Stimulated activated CD4-positive, alpha-beta T cell treated with anti-CD3 and anti-CD28 coated beads, Interleukin-1b, Interleukin-23, amount 100 ng/mL, for 4 hours (primary cell): ENCODE measurements around the gene PRMT7.

ENCODE experiments used
- DNase-seq, 2 donors: peaks; one replicate each; pipeline ENCODE4 v3.0.0-alpha.2; 2020; ENCODE audit warnings: low read depth in 2 of 2

PRMT7 gene

DNA sequence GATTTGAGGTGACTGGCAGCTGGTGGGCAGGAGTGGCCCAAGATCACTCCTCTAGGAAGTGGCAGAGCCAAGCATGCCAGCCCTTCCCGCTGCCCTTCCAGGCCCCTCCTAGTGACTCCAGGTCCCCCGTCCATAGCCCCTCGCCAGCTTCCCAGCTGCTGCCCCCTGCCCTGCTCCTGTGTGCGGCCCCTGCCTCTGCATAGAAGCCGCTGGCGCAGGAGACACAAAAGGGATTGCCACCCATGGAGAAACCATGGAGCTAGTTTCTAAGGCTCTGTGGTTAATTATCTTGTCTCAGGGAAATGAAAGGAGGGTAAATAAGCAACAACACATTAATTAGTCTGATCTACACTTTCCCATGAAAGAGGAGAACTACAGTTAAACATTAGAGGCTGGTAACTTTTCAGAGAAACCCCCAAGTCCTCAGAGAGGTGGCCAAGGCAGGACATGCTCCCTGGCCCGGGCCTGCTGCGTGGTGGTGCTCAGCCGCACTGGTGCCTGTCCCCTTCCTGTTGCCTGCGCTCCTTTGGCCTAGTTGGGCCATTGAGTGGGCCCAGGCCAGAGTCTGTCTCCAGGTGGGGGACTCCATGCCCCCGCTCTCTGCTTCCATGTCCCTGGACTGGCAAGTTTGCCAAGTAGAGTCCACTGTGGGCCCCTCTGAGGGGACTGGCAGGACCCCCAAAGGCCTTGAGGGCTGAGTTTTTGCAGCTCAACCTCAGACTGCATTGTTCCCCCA is 65.2 kb downstream of the PRMT7 start:
- DNase-seq = no peak

DNA sequence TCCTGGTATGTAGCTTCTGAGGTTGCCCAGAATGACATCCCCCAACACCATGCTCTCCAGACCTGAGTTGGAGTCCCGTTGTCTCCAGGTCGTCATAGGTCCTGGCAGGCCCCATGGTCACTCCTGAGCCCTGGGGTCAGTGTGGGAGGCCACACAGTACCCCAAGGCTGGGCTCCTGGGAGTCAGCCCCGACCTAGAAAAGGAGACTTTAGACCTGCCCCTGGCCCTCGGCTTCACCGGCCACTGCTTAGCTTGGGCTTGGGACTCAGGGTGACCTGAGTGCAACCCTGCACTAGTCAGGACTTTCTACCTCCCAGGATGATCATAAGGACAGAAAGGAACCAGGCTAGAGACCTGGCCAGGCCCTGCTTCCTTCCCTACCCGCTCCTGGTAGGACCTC is 65.8 kb downstream of the PRMT7 start:
- DNase-seq = no peak

DNA sequence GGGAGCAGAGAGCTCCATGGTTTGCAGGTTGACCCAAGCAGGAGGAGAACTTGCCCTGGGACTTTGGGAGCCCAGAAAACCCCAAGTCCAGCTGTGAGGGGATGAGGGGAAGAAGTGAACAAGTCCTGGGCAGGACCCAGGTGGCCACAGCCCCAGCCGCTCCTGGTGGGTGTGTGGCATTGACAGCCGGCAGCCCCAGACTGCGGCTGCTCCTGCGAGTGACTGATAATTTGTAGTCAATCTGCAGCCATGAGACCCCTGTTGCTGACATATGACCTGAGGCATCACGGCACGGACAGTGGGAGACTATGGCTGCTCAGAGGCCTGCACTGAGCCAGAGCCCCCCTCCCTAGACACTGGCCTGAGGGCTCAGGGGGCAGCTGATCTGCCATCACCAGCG is 66.4 kb downstream of the PRMT7 start:
- no peak for DNase-seq

DNA sequence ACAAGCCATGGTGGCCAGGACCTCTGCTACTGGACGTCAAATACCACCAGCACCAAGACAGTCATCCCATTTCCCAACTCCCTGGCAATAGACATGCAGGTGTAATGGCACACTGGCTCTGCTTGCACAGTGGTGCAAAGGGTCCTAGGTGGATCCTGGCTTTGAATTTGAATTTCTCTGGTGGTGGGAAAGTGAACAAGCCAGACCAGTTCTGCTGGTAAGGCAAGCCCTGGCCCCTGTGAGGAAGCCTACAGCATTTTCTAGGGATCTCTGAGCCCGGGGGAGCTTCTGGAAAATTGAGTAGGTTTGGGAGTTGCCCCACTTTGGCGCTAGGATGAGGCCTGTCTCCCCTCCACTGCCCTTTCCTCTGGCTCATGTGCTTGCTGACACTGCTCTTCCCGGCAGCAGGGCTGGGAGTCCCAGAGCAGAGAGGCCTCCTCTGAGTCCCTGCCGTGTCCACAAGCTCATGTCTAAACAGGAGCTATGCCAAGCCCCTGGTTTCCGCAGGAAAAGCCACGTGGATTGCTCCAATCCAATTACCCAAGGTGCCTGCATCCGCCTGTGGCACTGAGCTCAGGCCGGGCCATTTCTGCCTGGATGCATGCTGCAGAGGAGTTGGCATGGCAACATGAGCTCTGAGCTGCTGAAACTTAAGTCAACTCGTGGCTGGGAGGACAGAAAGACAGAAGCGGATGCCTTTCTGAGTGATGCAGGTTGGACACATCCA is 67.0 kb downstream of the PRMT7 start:
- DNase-seq = no peak

DNA sequence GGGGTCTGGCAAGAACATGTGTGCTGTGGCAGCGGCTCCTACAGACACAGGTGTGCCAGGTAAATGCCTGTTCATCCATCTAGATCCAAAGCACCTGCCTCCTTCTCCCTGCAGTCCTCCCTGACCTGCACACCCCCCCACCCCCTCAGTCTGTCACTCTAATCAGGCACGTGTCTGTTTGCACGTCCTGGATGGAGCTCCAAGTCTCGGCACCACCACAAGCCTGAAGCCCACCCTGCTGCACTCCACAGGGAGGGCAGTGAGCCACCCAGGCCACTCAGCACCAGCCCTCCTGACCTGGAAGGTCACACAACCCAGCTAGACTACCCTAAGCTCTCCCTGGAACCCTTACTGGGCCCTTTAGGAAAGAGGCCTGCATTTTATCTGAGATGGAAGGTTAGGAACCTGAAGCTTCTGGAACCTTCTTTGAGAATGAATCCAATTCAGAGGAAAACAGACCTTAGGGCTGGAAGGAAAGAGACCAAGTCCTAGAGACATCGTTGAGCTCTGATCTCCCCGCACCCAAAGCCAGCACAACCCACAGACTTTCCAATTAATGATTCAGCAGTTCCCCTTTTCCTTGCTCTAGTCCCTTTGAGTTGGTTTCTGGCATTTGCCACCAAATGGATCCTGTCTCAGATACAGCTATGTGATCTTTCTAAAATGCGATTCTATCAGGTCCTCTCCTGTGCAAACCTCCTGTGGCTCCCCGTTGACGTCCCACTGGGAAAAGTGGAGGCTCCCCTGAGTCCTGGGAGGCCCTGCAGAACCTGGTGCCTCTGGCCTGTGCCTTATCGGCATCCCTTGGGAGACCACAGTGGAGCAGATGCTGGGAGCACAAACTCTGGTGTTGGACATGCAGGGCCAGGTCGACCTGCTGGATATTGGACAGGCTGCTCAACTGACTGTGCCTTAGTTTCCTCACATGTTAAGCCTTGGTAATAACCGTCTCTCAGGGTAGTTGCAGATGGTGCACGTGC is 67.9 kb downstream of the PRMT7 start:
- DNase-seq = no peak

DNA sequence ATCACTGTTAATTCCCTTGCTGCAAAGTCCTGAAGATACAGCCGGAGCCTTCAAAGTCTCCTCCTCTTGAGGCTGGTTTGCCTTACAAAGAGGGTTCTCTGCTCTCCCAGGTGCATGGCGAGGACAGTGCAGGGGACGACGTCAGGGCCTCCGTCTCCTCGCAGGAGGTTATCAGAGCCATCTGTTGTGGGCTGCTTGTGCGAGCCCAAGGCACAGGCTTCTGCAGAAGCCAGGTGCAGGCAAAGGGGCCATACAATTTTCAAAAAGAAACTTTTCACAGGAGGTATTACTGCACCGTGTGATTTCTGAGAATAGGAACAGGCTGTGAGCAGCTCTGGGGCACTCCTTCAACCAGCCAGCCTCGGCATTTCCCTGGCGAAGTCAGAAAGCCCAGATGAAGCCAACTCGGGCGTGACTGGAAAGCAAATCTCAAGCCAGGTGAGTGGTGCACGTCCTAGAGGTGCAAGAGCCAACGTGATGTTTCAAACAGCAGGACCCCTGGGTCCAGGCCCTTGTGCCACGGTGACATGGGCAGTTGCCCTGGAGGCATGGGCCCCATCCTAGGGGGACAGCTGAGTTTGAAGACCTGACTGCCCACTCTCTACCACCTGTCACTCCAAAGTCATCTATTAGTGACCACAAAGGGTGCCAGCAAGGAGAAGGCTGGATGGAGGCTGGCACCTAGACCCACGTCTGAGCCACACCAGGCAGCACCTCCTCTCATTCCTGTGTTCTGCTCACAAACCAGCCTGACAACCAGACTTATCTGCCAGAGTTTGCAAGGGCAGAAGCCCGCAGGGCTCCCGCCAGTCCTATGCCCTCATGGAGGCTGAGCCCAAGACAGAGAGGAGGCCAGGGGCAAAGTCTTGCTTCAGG is 68.9 kb downstream of the PRMT7 start:
- no peak for DNase-seq

DNA sequence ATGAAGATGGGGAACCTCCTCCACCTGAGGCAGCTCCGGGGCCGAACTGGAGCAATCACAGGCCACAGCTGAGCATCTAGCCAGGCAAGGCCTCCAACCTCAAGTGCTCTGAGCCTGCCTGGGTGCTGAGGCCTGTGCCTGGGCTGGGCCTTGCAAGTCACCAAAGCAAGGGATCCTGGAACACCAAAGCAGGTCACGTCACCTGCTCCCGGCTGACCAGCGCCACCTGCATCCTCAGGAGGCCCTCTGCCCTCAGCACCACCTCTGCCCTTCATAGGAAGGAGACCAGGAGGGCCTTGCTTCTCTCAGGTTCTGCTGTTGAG is 69.5 kb downstream of the PRMT7 start:
- no peak for DNase-seq

DNA sequence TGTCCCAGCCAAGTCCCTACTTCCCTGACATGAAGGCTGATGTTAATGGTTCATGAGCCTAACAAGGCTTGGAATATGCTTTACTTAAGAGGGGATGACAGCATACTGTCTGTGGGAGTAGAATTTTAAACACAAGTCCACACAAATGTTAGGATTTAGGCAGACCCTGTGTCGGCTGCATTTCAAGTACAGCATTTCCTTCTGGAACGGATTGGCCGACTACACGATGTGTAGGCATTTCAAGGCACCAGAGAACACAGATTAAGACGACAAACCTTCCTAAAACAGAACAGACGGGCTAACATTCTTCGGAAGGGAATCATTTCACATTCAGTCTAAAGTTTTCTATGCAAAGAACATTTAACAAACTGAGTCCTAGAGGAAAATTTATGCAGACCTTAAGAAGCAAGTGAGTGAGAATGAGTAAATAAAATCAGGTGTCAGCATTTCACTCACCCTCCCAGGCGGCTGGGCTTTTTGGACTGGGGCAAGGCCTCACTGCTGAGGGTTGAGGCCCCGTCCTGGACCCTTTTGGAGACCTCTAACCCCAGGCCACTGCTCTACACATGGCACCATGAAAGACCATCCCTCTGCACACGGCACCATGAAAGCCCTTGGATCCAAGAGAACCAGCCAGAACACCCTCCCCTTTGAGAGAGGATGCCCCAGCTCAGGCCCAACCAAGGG is 70.0 kb downstream of the PRMT7 start:
- DNase-seq = no peak

DNA sequence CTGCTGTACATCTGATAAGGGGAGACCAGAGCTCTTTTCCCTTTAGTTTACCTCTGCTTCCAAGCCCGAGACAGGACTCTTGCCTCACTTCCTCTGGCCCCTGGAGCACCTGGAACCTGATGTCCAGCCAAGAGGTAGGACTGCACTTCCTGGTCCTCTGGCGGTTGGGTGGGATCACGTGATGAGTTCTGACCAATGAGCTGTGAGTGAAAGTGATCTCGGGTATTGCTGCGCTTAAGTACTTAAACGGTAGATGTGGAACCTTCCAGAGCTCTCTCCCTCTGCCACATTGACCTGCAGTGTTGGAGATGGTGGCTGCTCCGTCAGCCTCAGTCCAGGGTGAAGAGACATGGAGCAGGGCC is 70.5 kb downstream of the PRMT7 start:
- no peak for DNase-seq

DNA sequence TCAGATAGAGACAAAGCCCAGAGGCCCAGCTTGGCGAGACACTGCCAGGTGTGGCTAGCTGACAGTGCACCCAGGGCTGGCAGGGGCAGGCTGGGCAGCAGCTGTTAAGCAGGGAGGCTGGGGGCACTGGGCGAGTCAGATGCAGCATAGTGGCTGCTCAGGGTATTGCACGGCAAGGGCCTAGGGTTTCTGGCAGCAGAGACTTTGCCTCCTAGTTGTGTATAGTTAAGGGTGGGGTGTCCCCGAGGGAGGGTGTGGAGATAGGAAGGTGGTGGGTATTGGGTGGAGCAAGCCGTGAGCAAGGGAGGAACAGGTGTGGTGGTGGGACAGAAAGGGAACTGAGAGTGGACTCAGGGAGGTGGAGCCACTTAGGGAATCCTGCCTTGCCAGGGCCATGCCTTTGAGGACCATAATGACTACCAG is 71.5 kb downstream of the PRMT7 start:
- no peak for DNase-seq

DNA sequence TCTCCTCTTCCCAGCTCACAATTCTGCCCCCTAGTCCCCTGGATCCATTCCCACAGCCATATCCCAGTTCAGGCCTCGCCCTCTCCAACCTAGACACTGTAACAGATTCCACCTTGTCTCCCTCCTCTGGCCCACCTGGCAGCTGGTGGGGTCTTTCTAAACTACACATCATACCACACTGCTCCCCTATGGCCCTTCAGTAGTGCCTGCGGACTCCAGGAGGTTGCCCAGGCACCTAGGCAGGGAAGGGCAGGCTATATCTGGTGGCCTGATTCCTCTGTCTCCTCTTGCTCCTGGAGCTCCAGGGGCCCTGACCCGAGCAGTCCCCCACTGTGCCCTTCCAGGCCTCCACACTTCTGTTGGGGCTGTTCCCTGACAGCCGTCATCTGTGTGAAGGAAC is 73.0 kb downstream of the PRMT7 start:
- DNase-seq = no peak

DNA sequence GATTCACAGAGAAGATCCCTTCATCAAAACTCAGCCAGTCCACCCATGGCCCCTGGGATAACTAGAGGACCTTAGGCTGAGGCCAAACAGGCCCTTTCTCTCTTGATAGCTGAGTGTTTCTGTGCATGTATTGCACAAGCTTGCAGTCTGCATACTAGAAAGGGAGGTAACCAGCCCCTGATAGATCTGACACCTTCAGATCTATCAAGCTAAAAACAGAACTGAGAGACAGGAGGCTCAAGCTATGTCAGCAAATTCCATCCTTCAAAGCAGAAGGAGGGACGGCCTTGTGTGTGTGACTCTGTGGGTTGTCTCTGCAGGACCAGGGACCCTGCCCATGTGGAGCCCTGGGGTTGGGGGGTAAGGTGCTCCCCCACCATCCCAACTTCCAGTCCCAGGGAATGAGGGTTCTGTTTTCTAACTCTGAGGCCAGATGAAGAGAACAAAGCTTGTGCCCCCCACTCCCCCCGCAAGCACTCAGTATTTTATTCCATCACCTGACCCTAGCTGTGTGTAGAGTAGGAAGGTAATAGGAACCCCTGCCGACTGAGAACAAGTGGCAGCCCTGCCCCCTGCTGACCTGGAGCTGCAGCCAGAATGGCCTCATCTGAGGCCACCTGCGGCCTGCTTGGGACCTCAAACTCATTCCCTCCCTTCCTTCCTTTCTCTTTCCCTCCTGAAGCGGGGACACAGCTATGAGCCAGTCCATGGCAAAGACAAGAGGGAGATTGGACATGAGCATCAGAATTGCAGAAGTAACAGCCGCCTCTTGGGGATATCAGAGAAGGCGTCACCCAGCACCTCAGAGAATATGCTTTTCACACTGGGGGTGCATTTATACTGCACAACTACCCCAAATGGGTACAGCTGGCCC is 73.7 kb downstream of the PRMT7 start:
- no peak for DNase-seq

DNA sequence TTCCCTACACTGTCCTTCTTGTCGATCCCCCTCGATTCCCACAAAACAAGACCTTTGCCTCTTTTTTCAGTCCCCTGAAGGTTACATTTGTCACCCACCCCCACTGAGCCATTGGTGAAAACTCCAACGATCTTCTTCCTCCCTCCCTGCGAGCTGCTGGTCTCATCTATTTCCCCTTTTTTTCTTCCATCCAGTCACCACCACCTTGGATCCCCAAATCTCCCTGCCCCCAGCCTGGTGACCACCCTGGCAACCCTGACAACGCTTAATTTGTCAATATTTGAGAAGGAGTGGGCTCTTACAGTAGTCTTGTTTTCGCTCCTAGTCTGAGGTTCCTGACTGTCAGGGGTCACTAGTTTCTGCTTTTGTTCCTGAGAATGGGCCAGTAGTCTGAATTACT is 74.6 kb downstream of the PRMT7 start:
- DNase-seq = no peak

DNA sequence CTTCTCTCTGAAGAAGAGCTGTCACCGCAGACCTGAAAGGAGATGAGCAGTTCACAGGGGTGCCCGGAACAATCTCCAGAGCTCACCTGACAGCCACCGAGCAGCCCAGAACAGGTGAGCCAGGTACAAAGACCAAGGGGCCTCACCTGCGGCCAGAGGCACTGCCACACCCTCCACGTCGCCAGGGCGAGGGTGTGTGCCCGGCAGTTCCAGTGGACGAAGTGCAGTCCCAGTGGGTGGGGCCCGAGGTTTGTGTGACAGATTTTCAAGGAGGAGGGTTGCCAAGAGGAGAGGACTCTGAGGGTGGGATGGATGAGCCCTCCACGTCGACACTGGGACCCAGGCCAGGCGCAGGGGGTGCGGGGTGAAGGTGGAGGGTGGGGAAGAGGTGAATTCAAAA is 75.8 kb downstream of the PRMT7 start:
- no peak for DNase-seq

DNA sequence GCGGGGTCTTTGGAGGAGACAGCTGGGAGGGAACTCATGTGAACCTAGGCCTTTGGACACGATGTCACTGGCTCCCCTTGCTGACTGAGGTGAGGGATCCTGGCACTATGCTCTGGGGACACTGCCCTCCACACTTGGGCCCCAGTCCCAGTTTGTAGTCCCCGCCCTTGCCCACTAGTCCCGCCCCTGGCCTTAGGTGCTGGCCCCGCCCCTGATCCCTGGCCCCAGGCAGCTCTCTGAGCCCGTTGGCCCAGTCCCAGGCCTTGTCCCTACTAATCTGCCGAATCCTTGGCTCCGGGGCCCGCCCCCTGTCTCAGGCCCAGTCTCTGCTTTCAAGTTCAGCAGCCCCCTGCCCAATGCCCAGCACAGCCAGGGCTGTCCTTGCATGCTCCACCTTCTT is 76.5 kb downstream of the PRMT7 start:
- DNase-seq = no peak

DNA sequence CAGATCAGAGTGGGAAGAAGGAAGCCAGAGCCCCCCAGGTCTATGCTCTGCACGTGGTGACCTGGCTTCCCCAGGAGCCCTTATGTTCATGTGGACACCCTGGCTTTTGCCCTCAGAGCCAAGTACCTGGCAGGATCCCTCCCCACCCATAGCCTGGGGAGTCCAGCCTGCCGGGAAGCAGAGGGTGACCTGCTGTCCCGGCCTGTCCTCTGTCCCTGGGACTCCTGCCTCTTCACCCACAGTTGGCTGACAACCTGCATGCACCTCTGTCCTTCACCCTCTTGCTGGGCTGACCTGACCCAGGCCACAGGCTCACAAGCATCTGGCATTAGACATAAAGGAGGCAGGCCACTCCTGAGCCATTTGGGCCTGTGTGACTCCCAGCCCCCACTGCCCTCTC is 77.3 kb downstream of the PRMT7 start:
- DNase-seq = no peak

DNA sequence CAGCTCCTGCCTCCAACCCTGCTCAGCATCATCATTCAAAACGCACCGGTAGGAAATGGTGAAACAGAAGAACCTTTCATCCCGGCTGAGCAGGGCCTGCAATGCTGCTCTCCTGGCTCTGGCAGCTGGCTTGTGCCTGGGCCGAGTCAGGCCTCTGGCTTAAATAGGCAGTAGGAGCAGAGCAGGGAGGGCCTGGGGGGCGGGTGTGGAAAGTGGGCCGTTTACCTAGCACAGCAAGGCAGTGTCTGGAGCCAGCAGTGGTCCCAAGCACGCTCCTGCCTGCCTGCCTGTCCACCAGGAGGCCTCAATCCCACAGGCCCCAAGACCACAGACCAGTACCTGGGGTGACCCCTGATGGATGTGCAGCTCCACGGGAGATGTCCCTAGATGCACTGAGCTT is 78.2 kb downstream of the PRMT7 start:
- DNase-seq = no peak

DNA sequence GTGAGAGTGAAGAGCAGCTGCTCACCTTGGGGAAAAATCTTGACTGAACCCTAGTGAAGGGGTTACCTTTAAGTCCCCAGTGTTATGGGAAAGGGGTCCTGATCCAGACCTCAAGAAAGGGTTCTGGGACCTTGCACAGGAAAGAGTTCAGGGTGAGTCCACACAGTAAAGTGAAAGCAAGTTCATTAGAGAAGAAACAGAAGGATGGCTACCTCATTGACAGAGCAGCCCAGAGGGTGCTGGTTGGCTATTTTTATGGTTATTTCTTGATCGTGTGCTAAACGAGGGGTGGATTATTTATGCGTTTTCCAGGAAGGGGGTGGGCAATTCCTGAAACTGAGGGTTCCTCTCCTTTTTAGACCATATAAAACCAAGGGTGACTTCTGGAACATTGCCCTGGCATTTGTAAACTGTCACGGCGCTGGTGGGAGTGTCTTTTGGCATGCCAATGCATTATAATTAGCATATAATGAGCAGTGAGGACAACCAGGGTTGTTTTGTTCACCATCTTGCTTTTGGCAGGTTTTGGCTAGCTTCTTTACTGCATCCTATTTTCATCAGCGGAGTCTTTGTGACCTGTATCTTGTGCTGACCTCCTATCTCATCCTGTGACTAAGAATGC is 79.0 kb downstream of the PRMT7 start:
- no peak for DNase-seq

DNA sequence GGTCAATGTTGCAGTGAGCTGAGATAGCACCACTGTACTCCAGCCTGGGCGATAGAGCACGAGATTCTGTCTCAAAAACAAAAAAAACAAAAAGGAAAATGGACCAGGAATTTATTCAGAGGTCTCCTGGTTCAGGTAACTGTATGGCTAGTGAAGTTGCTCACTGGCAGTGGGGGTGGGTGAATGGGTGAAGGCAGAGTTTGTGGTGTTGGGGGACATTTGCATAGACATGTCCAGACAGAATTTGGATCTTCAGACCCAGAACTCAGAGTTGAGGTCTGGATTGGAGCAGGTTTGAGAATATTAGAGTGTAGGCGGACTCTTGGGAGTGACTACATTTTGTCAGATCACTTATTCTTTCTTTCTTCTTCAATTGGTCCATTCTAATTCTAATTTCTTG is 82.5 kb downstream of the PRMT7 start:
- DNase-seq = no peak
